HL-60 (cell line): ENCODE measurements around the gene MYH16.
"Not testable (repeated sequence)": the region's sequence is repeated elsewhere in the genome, so short reads cannot be mapped to it uniquely, and the experiment has no call there.

Experiments used
- DNase-seq, 2 experiments: peaks; one replicate each; pipeline ENCODE4 v3.0.0-alpha.2; 2010 to 2020; ENCODE audit warnings: low read depth in 1 of 2, low spot score in 1 of 2
- H3K27ac ChIP-seq: fragments of 250-450 bp; sonication (Bioruptor Pico); replicated peaks from 2 replicates; pipeline ENCODE4 v1.5.1; 2020; ENCODE audit warnings: mild to moderate bottlenecking, moderate library complexity
- H3K27me3 ChIP-seq: fragments of 250-450 bp; sonication (Bioruptor Pico); 2 replicates; pipeline ENCODE4 v1.5.1; 2021; ENCODE audit warnings: mild to moderate bottlenecking, moderate library complexity; ENCODE audit not compliant: insufficient read depth, poor library complexity, severe bottlenecking
- H3K4me3 ChIP-seq: replicated peaks from 2 replicates; pipeline ENCODE4 v1.5.1; 2011; ENCODE audit warnings: mild to moderate bottlenecking, control low read depth, low read length; ENCODE audit not compliant: insufficient read depth
- GABPA ChIP-seq: IDR thresholded peaks from 2 replicates; pipeline ENCODE4 v1.6.1; 2012; ENCODE audit warnings: low read depth
- POLR2AphosphoS5 ChIP-seq: IDR thresholded peaks from 2 replicates; pipeline ENCODE4 v1.6.1; 2012; ENCODE audit warnings: low read depth
- SPI1 ChIP-seq: IDR thresholded peaks from 2 replicates; pipeline ENCODE4 v1.6.1; 2012; ENCODE audit warnings: low read depth, mild to moderate bottlenecking, borderline replicate concordance
- TF ChIP-seq, protein P1 (sequence below): IDR thresholded peaks from one replicate; pipeline ENCODE4 v1.5.1; 2011; ENCODE audit warnings: low read length, control low read depth, inconsistent platforms; ENCODE audit not compliant: insufficient read depth
- TF ChIP-seq, protein P2 (sequence below): IDR thresholded peaks from 2 replicates; pipeline ENCODE4 v1.6.1; 2012; ENCODE audit warnings: low read depth; ENCODE audit not compliant: insufficient replicate concordance

Gene MYH16

DNA sequence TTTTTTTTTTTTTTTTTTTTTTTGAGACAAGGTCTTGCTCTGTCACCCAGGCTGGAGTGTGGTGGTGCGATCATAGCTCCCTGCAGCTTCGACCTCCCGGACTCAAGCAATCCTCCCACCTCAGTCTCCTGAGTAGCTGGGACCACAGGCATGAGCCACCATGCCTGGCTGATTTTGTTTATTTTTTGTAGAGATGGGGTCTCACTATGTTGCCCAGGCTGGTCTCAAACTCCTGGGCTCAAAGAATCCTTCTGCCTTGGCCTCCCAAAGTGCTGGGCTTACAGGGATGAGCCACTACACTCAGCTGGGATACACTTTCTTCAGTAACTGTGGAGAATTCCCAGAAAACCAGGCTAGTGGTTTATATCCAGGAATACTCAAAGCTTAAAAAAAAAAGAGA, 78.0 kb downstream of the MYH16 start:
- not testable (repeated sequence) for H3K27me3 ChIP-seq, H3K4me3 ChIP-seq, DNase-seq, H3K27ac ChIP-seq

DNA sequence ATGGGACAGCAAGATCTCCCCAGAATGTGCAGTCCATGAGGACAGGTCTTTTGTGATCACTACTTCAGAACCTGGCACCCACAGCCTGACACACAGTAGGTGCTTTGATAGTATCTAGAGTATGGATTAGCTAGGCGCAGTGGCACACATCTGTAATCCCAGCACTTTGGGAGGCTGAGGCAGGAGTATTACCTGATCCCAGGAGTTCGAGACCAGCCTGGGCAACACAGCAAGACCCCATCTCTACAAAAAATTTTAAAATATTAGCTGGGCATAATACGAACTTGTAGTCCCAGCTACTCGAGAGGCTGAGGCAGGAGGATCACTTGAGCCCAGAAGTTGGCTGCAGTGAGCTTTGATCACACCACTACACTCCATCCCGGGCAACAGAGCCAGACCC, 79.6 kb downstream of the MYH16 start:
- DNase-seq: no peak
- no peak for TF ChIP-seq SPI1
- TF ChIP-seq POLR2AphosphoS5: no peak
- TF ChIP-seq, protein P1, sequence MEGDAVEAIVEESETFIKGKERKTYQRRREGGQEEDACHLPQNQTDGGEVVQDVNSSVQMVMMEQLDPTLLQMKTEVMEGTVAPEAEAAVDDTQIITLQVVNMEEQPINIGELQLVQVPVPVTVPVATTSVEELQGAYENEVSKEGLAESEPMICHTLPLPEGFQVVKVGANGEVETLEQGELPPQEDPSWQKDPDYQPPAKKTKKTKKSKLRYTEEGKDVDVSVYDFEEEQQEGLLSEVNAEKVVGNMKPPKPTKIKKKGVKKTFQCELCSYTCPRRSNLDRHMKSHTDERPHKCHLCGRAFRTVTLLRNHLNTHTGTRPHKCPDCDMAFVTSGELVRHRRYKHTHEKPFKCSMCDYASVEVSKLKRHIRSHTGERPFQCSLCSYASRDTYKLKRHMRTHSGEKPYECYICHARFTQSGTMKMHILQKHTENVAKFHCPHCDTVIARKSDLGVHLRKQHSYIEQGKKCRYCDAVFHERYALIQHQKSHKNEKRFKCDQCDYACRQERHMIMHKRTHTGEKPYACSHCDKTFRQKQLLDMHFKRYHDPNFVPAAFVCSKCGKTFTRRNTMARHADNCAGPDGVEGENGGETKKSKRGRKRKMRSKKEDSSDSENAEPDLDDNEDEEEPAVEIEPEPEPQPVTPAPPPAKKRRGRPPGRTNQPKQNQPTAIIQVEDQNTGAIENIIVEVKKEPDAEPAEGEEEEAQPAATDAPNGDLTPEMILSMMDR: no peak
- H3K27ac ChIP-seq: no peak overlapping the region
- H3K27me3 ChIP-seq: no peaks in the 10 kb centered on the region
- H3K4me3 ChIP-seq: no peak overlapping the region

DNA sequence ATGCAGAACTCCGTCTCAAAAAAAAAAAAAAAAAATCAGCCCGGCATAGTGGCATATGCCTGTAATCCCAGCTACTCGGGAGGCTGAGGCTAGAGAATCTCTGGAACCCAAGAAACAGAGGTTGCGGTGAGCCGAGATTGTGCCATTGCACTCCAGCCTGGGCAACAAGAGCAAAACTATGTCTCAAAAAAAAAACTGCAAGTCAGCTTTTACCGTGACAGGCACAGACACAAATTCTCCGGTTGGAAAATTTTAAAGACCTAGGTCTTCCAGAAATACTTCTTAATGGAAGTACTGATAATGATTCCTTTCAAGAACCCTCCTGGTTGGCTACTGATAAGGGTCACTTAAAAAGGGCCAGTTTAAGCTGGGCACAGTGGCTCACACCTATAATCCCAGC, 82.5 kb downstream of the MYH16 start:
- no peak for DNase-seq
- no peak overlapping the region for H3K4me3 ChIP-seq
- no peaks in the 10 kb centered on the region for H3K27me3 ChIP-seq
- no peak overlapping the region for H3K27ac ChIP-seq
- TF ChIP-seq, protein P2, sequence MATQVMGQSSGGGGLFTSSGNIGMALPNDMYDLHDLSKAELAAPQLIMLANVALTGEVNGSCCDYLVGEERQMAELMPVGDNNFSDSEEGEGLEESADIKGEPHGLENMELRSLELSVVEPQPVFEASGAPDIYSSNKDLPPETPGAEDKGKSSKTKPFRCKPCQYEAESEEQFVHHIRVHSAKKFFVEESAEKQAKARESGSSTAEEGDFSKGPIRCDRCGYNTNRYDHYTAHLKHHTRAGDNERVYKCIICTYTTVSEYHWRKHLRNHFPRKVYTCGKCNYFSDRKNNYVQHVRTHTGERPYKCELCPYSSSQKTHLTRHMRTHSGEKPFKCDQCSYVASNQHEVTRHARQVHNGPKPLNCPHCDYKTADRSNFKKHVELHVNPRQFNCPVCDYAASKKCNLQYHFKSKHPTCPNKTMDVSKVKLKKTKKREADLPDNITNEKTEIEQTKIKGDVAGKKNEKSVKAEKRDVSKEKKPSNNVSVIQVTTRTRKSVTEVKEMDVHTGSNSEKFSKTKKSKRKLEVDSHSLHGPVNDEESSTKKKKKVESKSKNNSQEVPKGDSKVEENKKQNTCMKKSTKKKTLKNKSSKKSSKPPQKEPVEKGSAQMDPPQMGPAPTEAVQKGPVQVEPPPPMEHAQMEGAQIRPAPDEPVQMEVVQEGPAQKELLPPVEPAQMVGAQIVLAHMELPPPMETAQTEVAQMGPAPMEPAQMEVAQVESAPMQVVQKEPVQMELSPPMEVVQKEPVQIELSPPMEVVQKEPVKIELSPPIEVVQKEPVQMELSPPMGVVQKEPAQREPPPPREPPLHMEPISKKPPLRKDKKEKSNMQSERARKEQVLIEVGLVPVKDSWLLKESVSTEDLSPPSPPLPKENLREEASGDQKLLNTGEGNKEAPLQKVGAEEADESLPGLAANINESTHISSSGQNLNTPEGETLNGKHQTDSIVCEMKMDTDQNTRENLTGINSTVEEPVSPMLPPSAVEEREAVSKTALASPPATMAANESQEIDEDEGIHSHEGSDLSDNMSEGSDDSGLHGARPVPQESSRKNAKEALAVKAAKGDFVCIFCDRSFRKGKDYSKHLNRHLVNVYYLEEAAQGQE: no peak
- no peak for TF ChIP-seq POLR2AphosphoS5
- TF ChIP-seq, protein P1: no peak
- TF ChIP-seq GABPA: no peak
- no peak for TF ChIP-seq SPI1

DNA sequence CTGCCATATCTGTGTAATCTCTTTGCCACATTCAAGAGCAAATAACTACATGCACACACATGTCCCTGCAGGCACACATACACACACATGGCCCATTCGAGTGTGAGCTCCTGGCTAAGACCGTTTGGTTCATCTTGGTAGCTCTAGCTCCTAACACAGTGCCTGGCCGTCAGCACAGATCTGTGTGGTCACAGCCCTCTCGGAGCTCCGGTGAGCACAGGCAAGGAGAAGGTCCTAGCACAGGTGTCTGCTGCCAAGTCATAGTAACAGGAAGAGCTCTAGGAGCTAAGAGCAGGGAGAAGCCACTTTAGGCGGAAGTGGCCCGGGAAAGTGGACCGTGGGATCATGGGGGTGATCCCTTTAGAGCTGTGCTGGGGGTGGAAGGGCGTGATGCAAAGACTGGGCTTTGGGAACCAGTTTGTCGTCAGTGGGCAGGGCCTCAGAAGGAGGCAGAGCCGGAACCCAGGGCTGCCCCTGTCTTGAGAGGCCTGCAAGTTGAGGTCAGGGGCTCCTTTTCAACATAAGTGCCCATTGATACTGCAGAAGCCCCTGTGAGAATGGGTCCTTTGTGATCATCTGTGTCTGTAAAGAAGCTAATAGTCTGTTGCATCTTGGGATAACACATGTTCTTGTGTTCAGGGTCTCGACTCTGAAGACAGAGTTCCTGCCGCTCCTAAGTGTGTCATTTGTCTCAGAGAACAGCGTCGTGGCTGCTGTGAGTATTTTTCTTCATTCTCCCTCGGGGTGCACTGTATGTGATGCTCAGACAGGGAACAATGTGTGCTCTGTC, 85.3 kb downstream of the MYH16 start:
- Histone ChIP-seq H3K4me3 (no peak overlapping the region), H3K27ac (no peak overlapping the region), H3K27me3 (no peaks in the 10 kb centered on the region)
- no peak for DNase-seq
- TF ChIP-seq, protein P2: no peak

DNA sequence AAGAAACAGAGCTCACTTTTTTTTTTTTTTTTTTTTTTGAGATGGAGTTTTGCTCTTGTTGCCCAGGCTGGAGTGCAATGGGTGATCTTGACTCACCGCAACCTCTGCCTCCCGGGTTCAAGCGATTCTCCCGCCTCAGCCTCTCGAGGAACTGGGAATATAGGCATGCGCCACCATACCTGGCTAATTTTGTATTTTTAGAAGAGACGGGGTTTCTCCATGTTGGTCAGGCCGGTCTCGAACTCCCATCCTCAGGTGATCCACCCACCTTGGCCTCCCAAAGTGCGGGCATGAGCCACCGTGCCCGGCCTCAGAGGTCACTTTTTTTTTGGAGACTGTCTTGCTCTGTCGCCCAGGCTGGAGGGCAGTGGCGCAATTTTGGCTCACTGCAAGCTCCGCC, 85.9 kb downstream of the MYH16 start:
- H3K27me3 ChIP-seq, H3K4me3 ChIP-seq, DNase-seq, H3K27ac ChIP-seq: not testable (repeated sequence)
